IMR-90 (cell line): ENCODE measurements around the gene NCKIPSD. TPM values are rescaled to one million over a fixed set of nuclear protein-coding genes. Genes with fewer than 3 reads are reported as not detected.

ENCODE experiments used
- ATAC-seq: fragments of 200-7000 bp; cut with Tn5 transposase; 2 replicates; pipeline ENCODE4 v1.9.1; 2020; ENCODE audit warnings: low read depth, mild to moderate bottlenecking, moderate library complexity
- BruUV-seq: library from RNA; stranded (reverse); fragments of 400-500 nt; replicated peaks from 2 replicates; lab custom pipeline; 2021; lab: Mats Ljungman, UMichigan
- CTCF ChIA-PET: fragments of 300-600 bp; formaldehyde crosslinking; extraction: SDS; loops from one replicate; lab custom pipeline; 2021; ENCODE audit warnings: antibody characterized with exemption; lab: Yijun Ruan, JAX
- POLR2A ChIA-PET: fragments of 300-600 bp; sonication (Branson Sonifier 250); formaldehyde crosslinking; loops from one replicate; lab custom pipeline; 2022; ENCODE audit warnings: antibody characterized with exemption; ENCODE audit not compliant: unreplicated experiment; lab: Charles Lee
- DNase-seq: peaks from one replicate; pipeline ENCODE4 v3.0.0; 2013
- H2AFZ ChIP-seq: replicated peaks from 2 replicates; pipeline ENCODE3; 2013; ENCODE audit warnings: low read length, mild to moderate bottlenecking; ENCODE audit not compliant: poor library complexity
- H2AK5ac ChIP-seq: 2 replicates; pipeline ENCODE4 v1.6.1; 2013; ENCODE audit warnings: low read depth, low read length, inconsistent platforms
- H2AK9ac ChIP-seq: replicated peaks from 2 replicates; pipeline ENCODE3; 2013; ENCODE audit warnings: mild to moderate bottlenecking, low read depth, low read length, moderate library complexity; ENCODE audit not compliant: poor library complexity
- H2BK120ac ChIP-seq: 2 replicates; pipeline ENCODE4 v1.6.1; 2013; ENCODE audit warnings: low read depth, low read length, inconsistent platforms
- H2BK15ac ChIP-seq: 3 replicates; pipeline ENCODE4 v1.6.1; 2013; ENCODE audit warnings: low read depth, low read length, inconsistent platforms
- H2BK20ac ChIP-seq: 2 replicates; pipeline ENCODE4 v1.6.1; 2013; ENCODE audit warnings: low read depth, mild to moderate bottlenecking, inconsistent platforms, low read length, moderate library complexity
- H2BK5ac ChIP-seq: 2 replicates; pipeline ENCODE4 v1.6.1; 2013; ENCODE audit warnings: mild to moderate bottlenecking, low read depth, low read length, inconsistent platforms; ENCODE audit not compliant: poor library complexity, severe bottlenecking
- H3K14ac ChIP-seq: replicated peaks from 2 replicates; pipeline ENCODE4 v1.6.1; 2013; ENCODE audit warnings: low read depth, low read length, inconsistent platforms
- H3K18ac ChIP-seq: 2 replicates; pipeline ENCODE4 v1.6.1; 2013; ENCODE audit warnings: low read depth, low read length, control low read depth
- H3K23ac ChIP-seq: 2 replicates; pipeline ENCODE4 v1.6.1; 2013; ENCODE audit warnings: low read depth, low read length, inconsistent platforms
- H3K27ac ChIP-seq: 2 replicates; pipeline ENCODE4 v1.5.1; 2013; ENCODE audit warnings: mild to moderate bottlenecking, control low read depth, low read length; ENCODE audit not compliant: insufficient read depth
- H3K27me3 ChIP-seq: 2 replicates; pipeline ENCODE4 v1.6.1; 2013; ENCODE audit warnings: low read length; ENCODE audit not compliant: control insufficient read depth, insufficient read depth
- H3K36me3 ChIP-seq: 2 replicates; pipeline ENCODE4 v1.6.1; 2013; ENCODE audit warnings: low read length, mixed read lengths; ENCODE audit not compliant: control insufficient read depth, insufficient read depth
- H3K4ac ChIP-seq: 2 replicates; pipeline ENCODE4 v1.6.1; 2013; ENCODE audit warnings: low read depth, low read length, inconsistent platforms
- H3K4me1 ChIP-seq: 2 replicates; pipeline ENCODE4 v1.6.1; 2013; ENCODE audit warnings: low read length, mixed read lengths; ENCODE audit not compliant: control insufficient read depth, insufficient read depth
- H3K4me2 ChIP-seq: 2 replicates; pipeline ENCODE4 v1.6.1; 2013; ENCODE audit warnings: low read depth, mild to moderate bottlenecking, control low read depth, low read length, moderate library complexity
- H3K4me3 ChIP-seq: 2 replicates; pipeline ENCODE4 v1.5.1; 2013; ENCODE audit warnings: low read depth, mild to moderate bottlenecking, control low read depth, low read length, moderate library complexity; ENCODE audit not compliant: insufficient read depth
- H3K56ac ChIP-seq: 2 replicates; pipeline ENCODE4 v1.6.1; 2013; ENCODE audit warnings: low read length, inconsistent platforms; ENCODE audit not compliant: insufficient read depth; ENCODE audit errors: extremely low read depth
- H3K79me1 ChIP-seq, 2 experiments: 2 replicates each; pipeline ENCODE4 v1.6.1; 2013; ENCODE audit warnings: low read length in 2 of 2, inconsistent platforms in 1 of 2, low read depth in 1 of 2
- H3K9ac ChIP-seq: 2 replicates; pipeline ENCODE4 v1.6.1; 2013; ENCODE audit warnings: low read depth, low read length, control low read depth
- H3K9me1 ChIP-seq: 2 replicates; pipeline ENCODE4 v1.6.1; 2013; ENCODE audit warnings: low read length, inconsistent platforms; ENCODE audit not compliant: insufficient read depth
- H3K9me3 ChIP-seq: 2 replicates; pipeline ENCODE4 v1.6.1; 2013; ENCODE audit warnings: low read length; ENCODE audit not compliant: control insufficient read depth, insufficient read depth
- H4K20me1 ChIP-seq: 2 replicates; pipeline ENCODE4 v1.6.1; 2013; ENCODE audit warnings: low read length, inconsistent platforms; ENCODE audit not compliant: insufficient read depth
- H4K5ac ChIP-seq: 2 replicates; pipeline ENCODE4 v1.6.1; 2013; ENCODE audit warnings: mild to moderate bottlenecking, low read depth, low read length, control low read depth
- H4K8ac ChIP-seq, 2 experiments: 2 replicates each; pipeline ENCODE4 v1.6.1; 2013; ENCODE audit warnings: low read depth in 2 of 2, low read length in 2 of 2, control low read depth in 1 of 2, inconsistent platforms in 1 of 2
- H4K91ac ChIP-seq: 2 replicates; pipeline ENCODE4 v1.6.1; 2013; ENCODE audit warnings: low read depth, low read length, inconsistent platforms; ENCODE audit not compliant: insufficient read depth
- BHLHE40 ChIP-seq: fragments of 150-350 bp; IDR thresholded peaks from 2 replicates; pipeline ENCODE4 v1.6.1; 2016; ENCODE audit warnings: mild to moderate bottlenecking, low read depth, low read length
- CEBPB ChIP-seq: IDR thresholded peaks from 2 replicates; pipeline ENCODE4 v1.6.1; 2012; ENCODE audit warnings: low read depth, low read length, improper control_type of control experiment
- CHD1 ChIP-seq: IDR thresholded peaks from 2 replicates; pipeline ENCODE4 v1.6.1; 2012; ENCODE audit warnings: low read depth, low read length, improper control_type of control experiment
- ELK1 ChIP-seq: fragments of 150-350 bp; IDR thresholded peaks from 2 replicates; pipeline ENCODE4 v1.6.1; 2016; ENCODE audit warnings: low read depth, mild to moderate bottlenecking, low read length, moderate library complexity, borderline replicate concordance
- FOS ChIP-seq: fragments of 150-350 bp; IDR thresholded peaks from 2 replicates; pipeline ENCODE4 v1.6.1; 2016; ENCODE audit warnings: low read depth, low read length
- MAFK ChIP-seq: IDR thresholded peaks from 2 replicates; pipeline ENCODE4 v1.6.1; 2012; ENCODE audit warnings: low read depth, low read length, improper control_type of control experiment
- MAZ ChIP-seq: IDR thresholded peaks from 2 replicates; pipeline ENCODE4 v1.6.1; 2012; ENCODE audit warnings: low read depth, mild to moderate bottlenecking, low read length, improper control_type of control experiment, moderate library complexity, borderline replicate concordance
- MXI1 ChIP-seq: IDR thresholded peaks from 2 replicates; pipeline ENCODE4 v1.6.1; 2012; ENCODE audit warnings: low read depth, mild to moderate bottlenecking, low read length, moderate library complexity, borderline replicate concordance
- NFE2L2 ChIP-seq: fragments of 150-350 bp; IDR thresholded peaks from 2 replicates; pipeline ENCODE4 v1.6.1; 2016; ENCODE audit warnings: low read depth, mild to moderate bottlenecking, low read length
- POLR2A ChIP-seq: IDR thresholded peaks from 2 replicates; pipeline ENCODE4 v1.6.1; 2012; ENCODE audit warnings: mild to moderate bottlenecking, low read depth, low read length
- RAD21 ChIP-seq: IDR thresholded peaks from 2 replicates; pipeline ENCODE4 v1.6.1; 2012; ENCODE audit warnings: low read length, improper control_type of control experiment
- RCOR1 ChIP-seq: IDR thresholded peaks from 2 replicates; pipeline ENCODE4 v1.6.1; 2012; ENCODE audit warnings: mild to moderate bottlenecking, low read length, improper control_type of control experiment; ENCODE audit not compliant: insufficient replicate concordance
- RFX5 ChIP-seq: IDR thresholded peaks from 2 replicates; pipeline ENCODE4 v1.8.0; 2012; ENCODE audit warnings: low read depth, mild to moderate bottlenecking, low read length, moderate library complexity
- SMC3 ChIP-seq: fragments of 150-350 bp; IDR thresholded peaks from 2 replicates; pipeline ENCODE4 v1.6.1; 2016; ENCODE audit warnings: low read depth, mild to moderate bottlenecking, antibody characterized with exemption, low read length, moderate library complexity
- WGBS, 2 experiments: methylation state at CpG; one replicate each; pipeline versions ENCODE4 v1.1.5 to v1.1.7; 2013; ENCODE audit warnings: missing lambda C conversion rate in 2 of 2; ENCODE audit not compliant: insufficient read length in 1 of 2; ENCODE audit errors: extremely low coverage in 2 of 2; 5-methylcytosine and 5-hydroxymethylcytosine counted together
- dilution Hi-C: fragments of 300-500 bp; cut with HindIII; formaldehyde crosslinking; loops from one replicate; pipeline ENCODE4 v1.14.3; 2018; ENCODE audit warnings: low sequenced_read_pairs; ENCODE audit not compliant: unreplicated experiment
- in situ Hi-C: fragments of 300-500 bp; cut with MboI; formaldehyde crosslinking; loops from 3 replicates; pipeline ENCODE4 v1.14.3; 2019; ENCODE audit warnings: low sequenced_read_pairs, inconsistent platforms, mixed read lengths
- intact Hi-C: fragments of 100-400 bp; cut with micrococcal nuclease; formaldehyde crosslinking; loops from 2 replicates; pipeline ENCODE4 v1.10.0; 2022
- polyA plus RNA-seq, 3 experiments: library from polyadenylated mRNA; depleted of rRNA; stranded (reverse); fragments of >200 nt; gene quantifications; 2 replicates each; pipeline ENCODE4 v1.2.3, GENCODE V29; 2012; ENCODE audit warnings: low replicate concordance in 1 of 3
- total RNA-seq: library from RNA; depleted of rRNA; stranded (reverse); fragments of >200 nt; gene quantifications from 2 replicates; pipeline ENCODE4 v1.2.3, GENCODE V29; 2012
- TF ChIP-seq, protein P1 (sequence below): fragments of 150-350 bp; IDR thresholded peaks from 2 replicates; pipeline ENCODE4 v1.6.1; 2017; ENCODE audit warnings: mild to moderate bottlenecking, antibody characterized with exemption, low read length, low read depth
- TF ChIP-seq, protein P2 (sequence below): conservative IDR thresholded peaks from 2 replicates; pipeline ENCODE4 v1.5.1; 2012; ENCODE audit warnings: mild to moderate bottlenecking, low read depth, low read length, improper control_type of control experiment

The NCKIPSD gene
- total and polyA plus RNA-seq, 2 of the 4 experiments (the other 2 are of a cell fraction) = 21.0 to 38.3 TPM

GRCh38 chr3:48660800-48661400, 24.8 kb downstream of the NCKIPSD start:
- dilution Hi-C loops = no loop called here
- H3K27me3 ChIP-seq = no peaks in the 10 kb centered on the region
- no peak overlapping the region for H2AK9ac ChIP-seq
- H3K36me3 ChIP-seq = no peaks in the 10 kb centered on the region
- H3K4me2 ChIP-seq = peak overlapping the region; percentile 96
- H4K5ac ChIP-seq = no peak overlapping the region
- no peak overlapping the region for H3K4ac ChIP-seq
- no peak overlapping the region for H3K23ac ChIP-seq
- in situ Hi-C loops = loop anchor here (10.0 kb wide), 1 partner anchor 196 kb away; a partner anchor contains a TSS
- no peak overlapping the region for H2BK120ac ChIP-seq
- H3K4me1 ChIP-seq = peaks cover 3% of the 10 kb centered on the region; the same call in 1 of the 2 replicates
- H3K14ac ChIP-seq = no peak overlapping the region
- no peak overlapping the region for H3K27ac ChIP-seq
- H4K91ac ChIP-seq = no peak overlapping the region
- H4K20me1 ChIP-seq = no peaks in the 10 kb centered on the region
- TF ChIP-seq MXI1 (no peak), BHLHE40 (no peak), RCOR1 (no peak), FOS (no peak), POLR2A (no peak), RFX5 (no peak), CHD1 (no peak), RAD21 (no peak), NFE2L2 (no peak), MAZ (no peak), SMC3 (no peak), CEBPB (no peak), MAFK (no peak), ELK1 (no peak)
- TF ChIP-seq, protein P1, sequence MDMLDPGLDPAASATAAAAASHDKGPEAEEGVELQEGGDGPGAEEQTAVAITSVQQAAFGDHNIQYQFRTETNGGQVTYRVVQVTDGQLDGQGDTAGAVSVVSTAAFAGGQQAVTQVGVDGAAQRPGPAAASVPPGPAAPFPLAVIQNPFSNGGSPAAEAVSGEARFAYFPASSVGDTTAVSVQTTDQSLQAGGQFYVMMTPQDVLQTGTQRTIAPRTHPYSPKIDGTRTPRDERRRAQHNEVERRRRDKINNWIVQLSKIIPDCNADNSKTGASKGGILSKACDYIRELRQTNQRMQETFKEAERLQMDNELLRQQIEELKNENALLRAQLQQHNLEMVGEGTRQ = no peak
- TF ChIP-seq, protein P2, sequence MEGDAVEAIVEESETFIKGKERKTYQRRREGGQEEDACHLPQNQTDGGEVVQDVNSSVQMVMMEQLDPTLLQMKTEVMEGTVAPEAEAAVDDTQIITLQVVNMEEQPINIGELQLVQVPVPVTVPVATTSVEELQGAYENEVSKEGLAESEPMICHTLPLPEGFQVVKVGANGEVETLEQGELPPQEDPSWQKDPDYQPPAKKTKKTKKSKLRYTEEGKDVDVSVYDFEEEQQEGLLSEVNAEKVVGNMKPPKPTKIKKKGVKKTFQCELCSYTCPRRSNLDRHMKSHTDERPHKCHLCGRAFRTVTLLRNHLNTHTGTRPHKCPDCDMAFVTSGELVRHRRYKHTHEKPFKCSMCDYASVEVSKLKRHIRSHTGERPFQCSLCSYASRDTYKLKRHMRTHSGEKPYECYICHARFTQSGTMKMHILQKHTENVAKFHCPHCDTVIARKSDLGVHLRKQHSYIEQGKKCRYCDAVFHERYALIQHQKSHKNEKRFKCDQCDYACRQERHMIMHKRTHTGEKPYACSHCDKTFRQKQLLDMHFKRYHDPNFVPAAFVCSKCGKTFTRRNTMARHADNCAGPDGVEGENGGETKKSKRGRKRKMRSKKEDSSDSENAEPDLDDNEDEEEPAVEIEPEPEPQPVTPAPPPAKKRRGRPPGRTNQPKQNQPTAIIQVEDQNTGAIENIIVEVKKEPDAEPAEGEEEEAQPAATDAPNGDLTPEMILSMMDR = no peak
- no peak overlapping the region for H2AK5ac ChIP-seq
- H2BK15ac ChIP-seq = no peak overlapping the region
- no peak overlapping the region for H2BK20ac ChIP-seq
- BruUV-seq = no TSS peak
- H3K56ac ChIP-seq = no peak overlapping the region
- no peak overlapping the region for H3K18ac ChIP-seq
- peaks cover 0 to 5% of the 10 kb centered on the region in 2 experiments; a peak in 1 of 4 replicates for H3K79me1 ChIP-seq
- ChIA-PET CTCF (no interaction called here), POLR2A (no interaction called here)
- WGBS, 2 experiments = 53% methylated on average over 37 of the region's 61 CpGs; no CpG with 5 or more reads in 1 of the 2 experiments
- peak overlapping the region; percentile 90 for H2AFZ ChIP-seq
- no peak for DNase-seq
- H3K9me3 ChIP-seq = no peaks in the 10 kb centered on the region
- peak overlapping the region; percentile 57; the same call in 1 of the 2 replicates for H3K4me3 ChIP-seq
- no peak overlapping the region for H2BK5ac ChIP-seq
- H3K9ac ChIP-seq = no peak overlapping the region
- H4K8ac ChIP-seq = no peak overlapping the region
- intact Hi-C loops = no loop called here
- peaks cover 5% of the 10 kb centered on the region for H3K9me1 ChIP-seq
- no peak for ATAC-seq
